Stimulated activated CD4-positive, alpha-beta T cell treated with anti-CD3 and anti-CD28 coated beads, Interleukin-2, amount 100 ng/mL, for 4 hours (primary cell): ENCODE data around the gene DISC1.
"Not testable (repeated sequence)": the region's sequence is repeated elsewhere in the genome, so short reads cannot be mapped to it uniquely, and the experiment has no call there.

ENCODE experiments used
- DNase-seq: peaks from one replicate; pipeline ENCODE4 v3.0.0-alpha.2; 2020; ENCODE audit warnings: low read depth

Gene DISC1

GRCh38 chr1:231893400-231894102 lies 267.0 kb downstream of the DISC1 start:
- no peak for DNase-seq

GRCh38 chr1:231896806-231897205 lies 270.2 kb downstream of the DISC1 start:
- no peak for DNase-seq

- no peak for DNase-seq
Measured at GRCh38 chr1:231899046-231899445, 272.5 kb downstream of the DISC1 start.

GRCh38 chr1:231899713-231900435 lies 273.3 kb downstream of the DISC1 start:
- no peak for DNase-seq

- no peak for DNase-seq
Measured at GRCh38 chr1:231903586-231904081, 277.0 kb downstream of the DISC1 start.

- DNase-seq, result not testable (repeated sequence)
Measured at GRCh38 chr1:231907310-231907709, 280.7 kb downstream of the DISC1 start.

GRCh38 chr1:231913493-231913892 lies 286.9 kb downstream of the DISC1 start:
- no peak for DNase-seq

- DNase-seq, result no peak
Measured at GRCh38 chr1:231918239-231919015, 291.8 kb downstream of the DISC1 start.

- DNase-seq, result no peak
Measured at GRCh38 chr1:231919239-231919885, 292.8 kb downstream of the DISC1 start.

- DNase-seq, result no peak
Measured at GRCh38 chr1:231919886-231920285, 293.3 kb downstream of the DISC1 start.

GRCh38 chr1:231921646-231922345 lies 295.2 kb downstream of the DISC1 start:
- DNase-seq, result no peak

GRCh38 chr1:231923491-231924041 lies 297.0 kb downstream of the DISC1 start:
- DNase-seq, result no peak

- DNase-seq, result no peak
Measured at GRCh38 chr1:231924180-231924579, 297.6 kb downstream of the DISC1 start.

GRCh38 chr1:231925864-231926263 lies 299.3 kb downstream of the DISC1 start:
- no peak for DNase-seq

GRCh38 chr1:231926340-231926739 lies 299.8 kb downstream of the DISC1 start:
- DNase-seq, result no peak

- no peak for DNase-seq
Measured at GRCh38 chr1:231926933-231927332, 300.3 kb downstream of the DISC1 start.

GRCh38 chr1:231927431-231927830 lies 300.8 kb downstream of the DISC1 start:
- DNase-seq, result no peak

- no peak for DNase-seq
Measured at GRCh38 chr1:231929311-231929710, 302.7 kb downstream of the DISC1 start.

- no peak for DNase-seq
Measured at GRCh38 chr1:231930257-231930947, 303.8 kb downstream of the DISC1 start.

GRCh38 chr1:231931146-231931545 lies 304.6 kb downstream of the DISC1 start:
- DNase-seq, result no peak
